HG03045 (cell line): ENCODE data around the gene G6PC3.

Experiments
- ATAC-seq: cut with Tn5 transposase; IDR thresholded peaks from one replicate; pipeline ENCODE4 v1.9.1; 2021; ENCODE audit warnings: mild to moderate bottlenecking, moderate library complexity; ENCODE audit not compliant: unreplicated experiment

The G6PC3 gene

GRCh38 chr17:44120851-44121605 is 50.5 kb downstream of the G6PC3 start:
- no peak for ATAC-seq

GRCh38 chr17:44121997-44122815 is 51.7 kb downstream of the G6PC3 start:
- no peak for ATAC-seq

- ATAC-seq: peak; percentile 28
Measured at GRCh38 chr17:44122816-44123355, 52.4 kb downstream of the G6PC3 start.

GRCh38 chr17:44123356-44124117 is 53.0 kb downstream of the G6PC3 start, which contains the start of gene HDAC5:
HDAC5 (minus strand) TSS chr17:44123641; CDS start chr17:44117515, 6,126 bp downstream.
- peak; percentile 90 for ATAC-seq

GRCh38 chr17:44124118-44124438 is 53.5 kb downstream of the G6PC3 start:
- no peak for ATAC-seq
